Subcutaneous adipose tissue (tissue), 4 donors: ENCODE results near the gene SPTLC2. TPM values are rescaled to one million over a fixed set of nuclear protein-coding genes. Genes with fewer than 3 reads are reported as not detected.

Experiments
- small RNA-seq: library from RNA; depleted of rRNA; stranded (forward); fragments of <200 nt; gene quantifications from one replicate; pipeline ENCODE3, GENCODE V24; 2016
- total RNA-seq, 4 donors: library from RNA; depleted of rRNA; stranded (reverse); fragments of >200 nt; gene quantifications; one replicate each; pipeline ENCODE4 v1.1.0, GENCODE V29; 2016

Gene SPTLC2
- total RNA-seq, 4 donors from 2014 or later, result 48.1 to 61.8 (median 56.3) TPM

Small RNAs within 50 kb of the gene (small RNA-seq; reads per million reads assigned to genes)
- gene COX6CP11 (not detected), gene RF00404 (not detected), gene RN7SL587P (not detected)

Other genes starting within 250 kb of the SPTLC2 start
- 10 to 100 TPM in 2 of 4 donors, 1 to 10 TPM in 2; 9.2 to 14.3 (median 11.6) TPM for gene TMED8, start 239.5 kb downstream of the SPTLC2 start, total RNA-seq
- gene SAMD15, start 239.3 kb downstream of the SPTLC2 start, total RNA-seq, result 1 to 10 TPM in 1 of 4 donors, under 1 TPM in 2, not detected in 1; 0.51 to 1.7 (median 0.88) TPM
- gene NOXRED1, start 193.1 kb downstream of the SPTLC2 start, total RNA-seq, result under 1 TPM in 2 of 4 donors, not detected in 2; 0.22 to 0.51 TPM
- gene VIPAS39, start 159.0 kb downstream of the SPTLC2 start, total RNA-seq, result 10 to 100 TPM; 18.1 to 27.1 (median 24.3) TPM
- gene AHSA1, start 158.5 kb downstream of the SPTLC2 start, total RNA-seq, result 100 to 1,000 TPM in 1 of 4 donors, 10 to 100 TPM in 3; 78.7 to 114 (median 84.9) TPM
- gene ISM2, start 117.8 kb downstream of the SPTLC2 start, total RNA-seq, result under 1 TPM in 1 of 4 donors, not detected in 3; 0.16 TPM
- 10 to 100 TPM in 3 of 4 donors, 1 to 10 TPM in 1; 7.5 to 14.0 (median 11.4) TPM for gene ALKBH1, start 91.4 kb upstream of the SPTLC2 start, total RNA-seq
- 100 to 1,000 TPM; 137 to 337 (median 191) TPM for gene SLIRP, start 91.5 kb upstream of the SPTLC2 start, total RNA-seq
- 10 to 100 TPM; 42.5 to 53.3 (median 50.1) TPM for gene SNW1, start 144.5 kb upstream of the SPTLC2 start, total RNA-seq
- 1 to 10 TPM; 3.6 to 7.9 (median 6.1) TPM for gene ADCK1, start 183.5 kb upstream of the SPTLC2 start, total RNA-seq